HepG2 (cell line): ENCODE results near the gene BOLA3. TPM values are rescaled to one million over a fixed set of nuclear protein-coding genes. Genes with fewer than 3 reads are reported as not detected.
A peak's percentile ranks its signal among the peaks of the same experiment; 100 is the strongest.

Experiments
- CENPX ChIP-seq: sonication (generic); formaldehyde crosslinking; IDR thresholded peaks from 2 replicates; pipeline ENCODE4 v1.9.0; 2021; ENCODE audit warnings: mild to moderate bottlenecking, missing genetic modification reagents, moderate library complexity
- FOXO4 ChIP-seq: sonication (generic); formaldehyde crosslinking; conservative IDR thresholded peaks from 2 replicates; pipeline ENCODE4 v1.8.1; 2023; ENCODE audit warnings: missing genetic modification reagents
- HDAC6 ChIP-seq: fragments of 200-600 bp; sonication (generic); IDR thresholded peaks from 2 replicates; pipeline ENCODE4 v1.7.0; 2017; ENCODE audit warnings: mild to moderate bottlenecking, antibody characterized with exemption, low read length, low read depth
- HIC2 ChIP-seq: sonication (generic); formaldehyde crosslinking; IDR thresholded peaks from 2 replicates; pipeline ENCODE4 v1.9.0; 2022; ENCODE audit warnings: low read depth, missing genetic modification reagents
- KDM5B ChIP-seq: sonication (generic); formaldehyde crosslinking; IDR thresholded peaks from 2 replicates; pipeline ENCODE4 v1.4.0; 2020; ENCODE audit warnings: missing genetic modification reagents, mild to moderate bottlenecking, borderline replicate concordance
- MAZ ChIP-seq, 2 experiments: sonication (generic) in 1 of 2; formaldehyde crosslinking in 1 of 2; IDR thresholded peaks; 2 replicates each; pipeline versions ENCODE4 v1.5.0 to v1.6.1; 2012 to 2020; ENCODE audit warnings: low read depth in 2 of 2, mild to moderate bottlenecking in 2 of 2, borderline replicate concordance in 1 of 2, improper control_type of control experiment in 1 of 2, low read length in 1 of 2, missing genetic modification reagents in 1 of 2, moderate library complexity in 1 of 2
- MTF2 ChIP-seq: sonication (generic); formaldehyde crosslinking; IDR thresholded peaks from 2 replicates; pipeline ENCODE4 v1.5.0; 2020; ENCODE audit warnings: missing genetic modification reagents, borderline replicate concordance
- NRL ChIP-seq: sonication (generic); formaldehyde crosslinking; IDR thresholded peaks from 2 replicates; pipeline ENCODE4 v1.5.0; 2020; ENCODE audit warnings: missing genetic modification reagents, mild to moderate bottlenecking, moderate library complexity, borderline replicate concordance
- PREB ChIP-seq: sonication (generic); formaldehyde crosslinking; IDR thresholded peaks from 2 replicates; pipeline ENCODE4 v1.4.0; 2020; ENCODE audit warnings: missing genetic modification reagents
- SOX5 ChIP-seq: IDR thresholded peaks from 2 replicates; pipeline ENCODE4 v1.6.1; 2016; ENCODE audit warnings: borderline replicate concordance
- SP4 ChIP-seq: sonication (generic); formaldehyde crosslinking; IDR thresholded peaks from 2 replicates; pipeline ENCODE4 v1.8.1; 2023; ENCODE audit warnings: mild to moderate bottlenecking, missing genetic modification reagents
- TEF ChIP-seq: sonication (generic); formaldehyde crosslinking; IDR thresholded peaks from 2 replicates; pipeline ENCODE4 v1.5.0; 2020; ENCODE audit warnings: missing genetic modification reagents
- XRCC5 ChIP-seq: fragments of 200-400 bp; formaldehyde crosslinking; optimal IDR thresholded peaks from 2 replicates; pipeline ENCODE3; 2017; ENCODE audit warnings: mild to moderate bottlenecking, low read length
- ZBTB26 ChIP-seq: IDR thresholded peaks from 2 replicates; pipeline ENCODE4 v1.6.1; 2016; ENCODE audit warnings: missing compliant biosample characterization, missing genetic modification reagents, borderline replicate concordance
- ZFP37 ChIP-seq: sonication (generic); formaldehyde crosslinking; IDR thresholded peaks from 2 replicates; pipeline ENCODE4 v1.4.0; 2020; ENCODE audit warnings: missing genetic modification reagents, borderline replicate concordance
- ZGPAT ChIP-seq: IDR thresholded peaks from 2 replicates; pipeline ENCODE4 v1.6.1; 2016; ENCODE audit warnings: mild to moderate bottlenecking
- ZKSCAN1 ChIP-seq: fragments of 150-350 bp; IDR thresholded peaks from 2 replicates; pipeline ENCODE4 v1.6.1; 2014; ENCODE audit warnings: low read length
- ZNF124 ChIP-seq: sonication (generic); formaldehyde crosslinking; IDR thresholded peaks from 2 replicates; pipeline ENCODE4 v1.4.0; 2020; ENCODE audit warnings: missing genetic modification reagents
- ZNF777 ChIP-seq: sonication (generic); formaldehyde crosslinking; IDR thresholded peaks from 2 replicates; pipeline ENCODE4 v1.4.0; 2020; ENCODE audit warnings: missing genetic modification reagents
- ZNF816 ChIP-seq: sonication (generic); formaldehyde crosslinking; IDR thresholded peaks from 2 replicates; pipeline ENCODE4 v1.8.0; 2022; ENCODE audit warnings: missing genetic modification reagents, mild to moderate bottlenecking, borderline replicate concordance
- polyA plus RNA-seq, 8 experiments: library from polyadenylated mRNA; depleted of rRNA in 3 of 8; stranded (reverse) in 7 of 8; unstranded in 1 of 8; fragments of >200 nt; fragmentation: Illumina TruSeq in 4 of 8; extraction: Trizol in 4 of 8; gene quantifications; 2 replicates each; pipeline versions ENCODE4 v1.2.1 to v1.2.3, GENCODE V29; 2011 to 2016; ENCODE audit warnings: low read depth in 4 of 8, missing spikeins in 1 of 8, mixed read lengths in 1 of 8; ENCODE audit not compliant: insufficient read depth in 1 of 8
- total RNA-seq, 5 experiments: library from RNA; depleted of rRNA; stranded (reverse); fragments of >200 nt; fragmentation: Illumina TruSeq; extraction: Trizol; gene quantifications; 2 replicates each; pipeline ENCODE4 v1.2.3, GENCODE V29; 2016; ENCODE audit warnings: low read depth in 1 of 5

Gene BOLA3
- total and polyA plus RNA-seq, 2 of the 13 experiments (the other 11 are each of a cell fraction or from before 2014, with no cell fraction given), result 89.7 to 170 TPM

GRCh38 chr2:74178211-74179062 is 30.7 kb upstream of the BOLA3 start, which contains the start of gene MOB1A (continued):
- 0 out of 2 replicates have a peak, but pooled peaks have one; percentile 85 for TF ChIP-seq FOXO4 (CRISPR knock-in tag)
- TF ChIP-seq MTF2 (CRISPR knock-in tag), result no peak
- TF ChIP-seq ZKSCAN1, result no peak
- peak; percentile 32; the same call in 1 of the 2 replicates for TF ChIP-seq ZNF777 (CRISPR knock-in tag)
- TF ChIP-seq MAZ (IDR thresholded peaks at IDR 0.05; ENCODE audit: borderline replicate concordance, low read depth, low read length), result peak; percentile 85
- peak; percentile 54; the same call in 1 of the 2 replicates for TF ChIP-seq MAZ (CRISPR knock-in tag; IDR thresholded peaks at IDR 0.05; ENCODE audit: low read depth)
- 0 out of 2 replicates have a peak, but pooled peaks have one; percentile 21 for TF ChIP-seq HIC2 (CRISPR knock-in tag)
- TF ChIP-seq ZNF124 (CRISPR knock-in tag), result no peak
- peak; percentile 54; the same call in 1 of the 2 replicates for TF ChIP-seq ZBTB26 (CRISPR knock-in tag)
- no peak for TF ChIP-seq TEF (CRISPR knock-in tag)
- TF ChIP-seq CENPX (CRISPR knock-in tag), result no peak
- peak; percentile 96 for TF ChIP-seq ZNF816 (CRISPR knock-in tag)
- no peak for TF ChIP-seq HDAC6
- 0 out of 2 replicates have a peak, but pooled peaks have one; percentile 19 for TF ChIP-seq ZFP37 (CRISPR knock-in tag)
- TF ChIP-seq KDM5B (CRISPR knock-in tag), result peak; percentile 48; the same call in 1 of the 2 replicates
- TF ChIP-seq SP4 (CRISPR knock-in tag), result peak; percentile 92
- TF ChIP-seq PREB (CRISPR knock-in tag), result no peak
- TF ChIP-seq NRL (CRISPR knock-in tag), result peak; percentile 88; the same call in 1 of the 2 replicates
- TF ChIP-seq SOX5 (CRISPR knock-in tag), result 0 out of 2 replicates have a peak, but pooled peaks have one; percentile 14
- peak; percentile 94 for TF ChIP-seq ZGPAT (CRISPR knock-in tag)
- peak; percentile 81 for TF ChIP-seq XRCC5
